Measurements from ENCODE around the gene KRTAP5-11. TPM values are rescaled to one million over a fixed set of nuclear protein-coding genes. Genes with fewer than 3 reads are reported as not detected.

The KRTAP5-11 gene
- total RNA-seq, 1 experiment from 2014 or later: not detected

GRCh38 chr11:71554996-71555395, 27.7 kb downstream of the KRTAP5-11 start:
- Histone ChIP-seq H3K4me3 (replicated peaks in 1 of 2; ENCODE audit: low read depth in 1 of 2, low read length in 2 of 2) (no peak overlapping the region), H3K4me2 (ENCODE audit: low read length) (no peak overlapping the region), H2AFZ (ENCODE audit: low read depth, low read length, poor library complexity, severe bottlenecking) (no peak overlapping the region), H3K27me3 (ENCODE audit: insufficient read depth, low read length) (peaks cover 6% of the 10 kb centered on the region; the same call in 1 of the 2 replicates), H3K27ac (ENCODE audit: low read depth, low read length) (no peak overlapping the region), H4K20me1 (ENCODE audit: insufficient read depth) (no peaks in the 10 kb centered on the region), H3K9ac (ENCODE audit: low read length) (no peak overlapping the region), H3K9me2 (ENCODE audit: insufficient read depth) (no peaks in the 10 kb centered on the region), H3K79me2 (ENCODE audit: insufficient read depth, low read length) (no peaks in the 10 kb centered on the region), H3K4me1 (ENCODE audit: control insufficient read depth in 1 of 2, insufficient read depth in 2 of 2, low read length in 2 of 2) (no peaks in the 10 kb centered on the region), H3K36me3 (ENCODE audit: control insufficient read depth in 1 of 2, insufficient read depth in 2 of 2, low read length in 2 of 2) (no peaks in the 10 kb centered on the region), H3K9me3 (ENCODE audit: control insufficient read depth in 1 of 2, insufficient read depth in 1 of 2, low read depth in 1 of 2, low read length in 2 of 2) (no peaks in the 10 kb centered on the region)
- TF ChIP-seq JUND (IDR thresholded peaks at IDR 0.05) (no peak), SRF (IDR thresholded peaks at IDR 0.05; ENCODE audit: low read depth) (no peak), MAX (IDR thresholded peaks at IDR 0.05) (no peak)
- intact Hi-C loops (cut with micrococcal nuclease): no loop called here
- ChIA-PET CTCF (no interaction called here), RAD21 (ENCODE audit: low non-redundant PET in 1 of 2, low total read pairs in 2 of 2, uncharacterized antibody in 2 of 2, unreplicated experiment in 2 of 2) (no interaction called here), POLR2A (no interaction called here)
- BruUV-seq (replicated peaks): no TSS peak
- no peak for DNase-seq (ENCODE audit: low read depth, low spot score)
- ATAC-seq: no peak

- no peak for DNase-seq (ENCODE audit: low read depth, low spot score)
- Histone ChIP-seq H3K4me1 (ENCODE audit: control insufficient read depth in 1 of 2, insufficient read depth in 2 of 2, low read length in 2 of 2) (no peaks in the 10 kb centered on the region), H3K4me2 (ENCODE audit: low read length) (no peak overlapping the region), H3K27ac (ENCODE audit: low read depth, low read length) (no peak overlapping the region), H3K9me2 (ENCODE audit: insufficient read depth) (no peaks in the 10 kb centered on the region), H3K36me3 (ENCODE audit: control insufficient read depth in 1 of 2, insufficient read depth in 2 of 2, low read length in 2 of 2) (no peaks in the 10 kb centered on the region), H4K20me1 (ENCODE audit: insufficient read depth) (no peaks in the 10 kb centered on the region), H3K79me2 (ENCODE audit: insufficient read depth, low read length) (no peaks in the 10 kb centered on the region), H3K9ac (ENCODE audit: low read length) (no peak overlapping the region), H3K27me3 (ENCODE audit: insufficient read depth, low read length) (peaks cover 19% of the 10 kb centered on the region; the same call in 1 of the 2 replicates), H3K9me3 (ENCODE audit: control insufficient read depth in 1 of 2, insufficient read depth in 1 of 2, low read depth in 1 of 2, low read length in 2 of 2) (no peaks in the 10 kb centered on the region), H2AFZ (ENCODE audit: low read depth, low read length, poor library complexity, severe bottlenecking) (no peak overlapping the region), H3K4me3 (replicated peaks in 1 of 2; ENCODE audit: low read depth in 1 of 2, low read length in 2 of 2) (no peak overlapping the region)
- no peak for ATAC-seq
- ChIA-PET POLR2A (no interaction called here), RAD21 (ENCODE audit: low non-redundant PET in 1 of 2, low total read pairs in 2 of 2, uncharacterized antibody in 2 of 2, unreplicated experiment in 2 of 2) (no interaction called here), CTCF (no interaction called here)
- no TSS peak for BruUV-seq (replicated peaks)
- intact Hi-C loops (cut with micrococcal nuclease): no loop called here
- TF ChIP-seq ELF1 (IDR thresholded peaks at IDR 0.05; ENCODE audit: borderline replicate concordance, low read depth) (no peak), EZH2phosphoT487 (IDR thresholded peaks at IDR 0.05; ENCODE audit: borderline replicate concordance) (no peak), CBX3 (IDR thresholded peaks at IDR 0.05; ENCODE audit: low read depth) (no peak), ZBTB33 (IDR thresholded peaks at IDR 0.05; ENCODE audit: extremely low read depth, insufficient replicate concordance, low read length) (no peak), RAD21 (IDR thresholded peaks at IDR 0.05; ENCODE audit: low read depth) (no peak), CTCF (IDR thresholded peaks at IDR 0.05 in 2 of 3, conservative IDR thresholded peaks at IDR 0.05 in 1 of 3; ENCODE audit: borderline replicate concordance in 1 of 3, insufficient read depth in 1 of 3, low read depth in 2 of 3, low read length in 2 of 3) (no peak), CEBPB (IDR thresholded peaks at IDR 0.05; ENCODE audit: low read depth) (no peak), ZFX (IDR thresholded peaks at IDR 0.05) (no peak), EZH2 (IDR thresholded peaks at IDR 0.05) (no peak), SIN3A (IDR thresholded peaks at IDR 0.05; ENCODE audit: low read depth) (no peak), EGR1 (IDR thresholded peaks at IDR 0.05; ENCODE audit: low read depth) (no peak)
Observed at GRCh38 chr11:71551711-71552110, 31.0 kb downstream of the KRTAP5-11 start.

All from HCT116 (cell line).